ENCODE data around the gene PFN3. TPM values are rescaled to one million over a fixed set of nuclear protein-coding genes. Genes with fewer than 3 reads are reported as not detected.

The PFN3 gene
- total RNA-seq, 1 donor from 2014 or later, result not detected

DNA sequence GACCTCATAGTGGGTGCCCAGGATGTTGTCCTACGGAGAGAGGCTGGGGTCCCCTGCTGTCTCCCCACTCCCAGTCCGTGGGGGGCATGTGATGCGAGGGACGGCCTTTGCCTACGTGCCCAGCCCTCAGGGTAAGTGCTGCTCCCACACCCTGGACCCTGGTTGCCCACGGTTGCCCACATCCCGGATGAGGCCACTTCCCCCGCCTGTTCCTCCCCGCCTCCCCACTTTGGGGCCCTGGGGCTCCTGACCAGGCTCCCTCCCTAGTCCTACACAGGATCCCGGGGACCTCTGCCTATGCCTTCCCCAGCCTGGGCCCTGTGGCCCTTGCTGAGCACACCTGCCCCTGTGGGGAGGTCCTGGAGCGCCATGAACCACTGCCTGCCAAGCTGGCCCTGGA is 14.7 kb downstream of the PFN3 start:
- no peak overlapping the region for H3K4me3 ChIP-seq

DNA sequence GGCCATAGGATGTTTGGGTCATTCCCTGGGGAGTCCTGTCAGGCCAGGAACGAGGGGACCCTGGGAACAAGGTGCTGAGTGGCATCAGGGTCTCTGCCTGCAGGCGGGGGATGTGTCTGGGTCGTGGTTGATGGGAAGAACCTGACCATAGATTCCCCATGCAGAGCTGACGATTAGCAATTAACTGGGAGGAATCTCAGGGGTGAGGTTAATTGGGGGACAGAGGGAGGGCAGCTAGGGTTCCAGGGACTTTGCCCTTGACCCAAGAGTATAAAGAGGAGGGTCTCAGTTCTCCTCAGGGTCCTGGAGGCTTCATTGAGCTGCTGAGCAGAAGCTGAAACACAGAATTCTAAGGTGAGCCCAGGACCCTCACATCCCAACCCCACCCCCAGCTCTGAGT is 16.3 kb downstream of the PFN3 start, which contains the start of gene SLC34A1:
TSS of gene SLC34A1 (plus strand) at position 301 of the 400 bp plus-strand sequence. CDS start 1,308 bp downstream, outside the sequence.
- TF ChIP-seq, protein P1, sequence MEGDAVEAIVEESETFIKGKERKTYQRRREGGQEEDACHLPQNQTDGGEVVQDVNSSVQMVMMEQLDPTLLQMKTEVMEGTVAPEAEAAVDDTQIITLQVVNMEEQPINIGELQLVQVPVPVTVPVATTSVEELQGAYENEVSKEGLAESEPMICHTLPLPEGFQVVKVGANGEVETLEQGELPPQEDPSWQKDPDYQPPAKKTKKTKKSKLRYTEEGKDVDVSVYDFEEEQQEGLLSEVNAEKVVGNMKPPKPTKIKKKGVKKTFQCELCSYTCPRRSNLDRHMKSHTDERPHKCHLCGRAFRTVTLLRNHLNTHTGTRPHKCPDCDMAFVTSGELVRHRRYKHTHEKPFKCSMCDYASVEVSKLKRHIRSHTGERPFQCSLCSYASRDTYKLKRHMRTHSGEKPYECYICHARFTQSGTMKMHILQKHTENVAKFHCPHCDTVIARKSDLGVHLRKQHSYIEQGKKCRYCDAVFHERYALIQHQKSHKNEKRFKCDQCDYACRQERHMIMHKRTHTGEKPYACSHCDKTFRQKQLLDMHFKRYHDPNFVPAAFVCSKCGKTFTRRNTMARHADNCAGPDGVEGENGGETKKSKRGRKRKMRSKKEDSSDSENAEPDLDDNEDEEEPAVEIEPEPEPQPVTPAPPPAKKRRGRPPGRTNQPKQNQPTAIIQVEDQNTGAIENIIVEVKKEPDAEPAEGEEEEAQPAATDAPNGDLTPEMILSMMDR (IDR thresholded peaks at IDR 0.05), result no peak
- Histone ChIP-seq H3K4me3 (no peak within 1 kb of the TSS), H3K36me3 (no peaks in the 10 kb centered on the region), H3K9me3 (no peaks in the 10 kb centered on the region), H3K27me3 (peaks cover 14% of the 10 kb centered on the region), H3K4me1 (no peaks in the 10 kb centered on the region), H3K27ac (no peak within 1 kb of the TSS)
- ATAC-seq (no peak), DNase-seq (no peak)
- intact Hi-C loops (cut with DNase I), result no loop called here

More for the DNA sequence above, 14.7 kb downstream of the PFN3 start:
- Histone ChIP-seq H3K27ac (no peak overlapping the region), H3K36me3 (no peaks in the 10 kb centered on the region), H3K4me1 (peaks cover 9% of the 10 kb centered on the region), H3K27me3 (peaks cover 14% of the 10 kb centered on the region), H3K9me3 (no peaks in the 10 kb centered on the region)
- DNase-seq (no peak), ATAC-seq (no peak)
- TF ChIP-seq, protein P1 (IDR thresholded peaks at IDR 0.05), result no peak
- intact Hi-C loops (cut with DNase I), result no loop called here

DNA sequence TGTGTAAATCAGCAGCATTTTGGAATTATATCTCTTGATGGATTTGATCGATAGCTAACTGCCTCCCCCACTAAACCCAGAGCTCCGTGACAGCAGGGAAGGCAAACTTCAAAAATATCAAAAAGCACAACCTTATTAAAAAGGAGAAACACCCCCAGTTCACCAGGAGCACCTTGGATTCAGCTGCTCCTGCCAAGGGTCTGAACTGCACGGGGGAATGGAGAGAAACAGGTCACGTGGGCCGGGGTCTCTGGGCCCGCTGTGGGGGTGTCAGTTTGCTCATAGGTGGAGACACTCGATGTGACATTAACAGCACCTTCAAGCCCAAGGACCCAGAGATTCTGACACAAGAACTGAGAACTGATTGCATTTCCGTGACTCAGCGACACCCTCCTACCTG is 17.3 kb downstream of the PFN3 start:
- TF ChIP-seq, protein P1 (IDR thresholded peaks at IDR 0.05), result no peak
- H3K4me3 ChIP-seq, result no peak overlapping the region
- peaks cover 14% of the 10 kb centered on the region for H3K27me3 ChIP-seq
- H3K4me1 ChIP-seq, result no peaks in the 10 kb centered on the region
- DNase-seq, result no peak
- no peaks in the 10 kb centered on the region for H3K9me3 ChIP-seq
- no peak for ATAC-seq
- intact Hi-C loops (cut with DNase I), result no loop called here
- H3K36me3 ChIP-seq, result no peaks in the 10 kb centered on the region
- H3K27ac ChIP-seq, result no peak overlapping the region

DNA sequence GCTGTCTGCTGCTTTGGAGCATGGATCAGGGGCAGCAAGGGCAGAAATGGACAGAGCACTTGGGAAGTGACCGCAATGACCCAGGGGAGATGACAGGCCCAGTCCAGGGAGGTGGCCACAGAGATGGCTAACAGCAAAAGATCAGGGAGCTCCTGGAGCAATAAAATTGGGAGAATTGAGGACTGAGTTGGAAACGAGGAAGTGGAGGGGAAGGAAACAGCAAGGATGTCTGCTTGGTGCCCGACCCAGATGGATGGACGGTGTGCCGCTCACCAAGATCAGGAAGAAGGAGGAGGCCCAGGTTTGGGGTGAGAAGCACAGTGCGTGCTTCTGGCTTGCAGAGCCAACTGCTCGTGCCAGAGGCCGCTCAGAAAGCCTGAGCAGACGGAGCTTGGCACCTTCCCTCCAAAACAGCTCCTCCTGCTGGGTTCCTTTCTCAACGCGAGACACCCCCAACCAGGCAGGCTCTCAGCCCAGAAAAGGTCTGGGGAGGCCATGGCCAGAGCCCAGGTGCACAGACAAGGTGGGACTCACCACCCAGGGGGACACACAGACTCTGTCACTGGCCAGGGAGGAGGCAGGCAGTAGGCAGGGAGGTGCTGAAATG is 17.9 kb downstream of the PFN3 start:
- H3K4me1 ChIP-seq, result no peaks in the 10 kb centered on the region
- intact Hi-C loops (cut with DNase I), result no loop called here
- no peak overlapping the region for H3K27ac ChIP-seq
- H3K27me3 ChIP-seq, result peaks cover 14% of the 10 kb centered on the region
- TF ChIP-seq, protein P1 (IDR thresholded peaks at IDR 0.05), result no peak
- DNase-seq (no peak), ATAC-seq (no peak)
- H3K36me3 ChIP-seq, result no peaks in the 10 kb centered on the region
- H3K4me3 ChIP-seq, result no peak overlapping the region
- H3K9me3 ChIP-seq, result no peaks in the 10 kb centered on the region

DNA sequence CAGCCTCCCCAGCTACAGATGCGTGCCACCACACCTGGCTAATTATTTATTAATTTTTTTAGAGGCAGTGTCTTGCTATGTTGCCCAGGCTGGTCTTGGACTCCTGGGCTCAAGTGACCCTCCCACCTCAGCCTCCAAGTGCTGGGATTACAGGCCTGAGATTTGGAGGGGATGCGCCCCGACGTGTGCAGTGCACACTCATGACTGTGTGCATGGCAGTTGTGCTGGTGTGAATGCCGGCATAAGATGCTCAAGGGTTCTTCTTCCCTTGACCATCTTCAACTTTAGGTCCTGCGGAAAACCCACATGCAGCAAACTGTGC is 19.7 kb downstream of the PFN3 start:
- Histone ChIP-seq H3K4me1 (no peaks in the 10 kb centered on the region), H3K27me3 (peaks cover 11% of the 10 kb centered on the region), H3K9me3 (no peaks in the 10 kb centered on the region), H3K4me3 (no peak overlapping the region), H3K36me3 (no peaks in the 10 kb centered on the region), H3K27ac (no peak overlapping the region)
- no peak for ATAC-seq
- DNase-seq, result no peak
- TF ChIP-seq, protein P1 (IDR thresholded peaks at IDR 0.05), result no peak
- intact Hi-C loops (cut with DNase I), result no loop called here

All from upper lobe of right lung (tissue), 1 donor.